AG04450 (cell line): ENCODE results near the gene CCDC175. TPM values are rescaled to one million over a fixed set of nuclear protein-coding genes. Genes with fewer than 3 reads are reported as not detected.

ENCODE experiments used
- CTCF ChIA-PET: fragments of 300-600, 350-600 bp; formaldehyde crosslinking; extraction: SDS; loops from one replicate; lab custom pipeline; 2022; ENCODE audit warnings: antibody characterized with exemption, inconsistent platforms; lab: Charles Lee
- POLR2A ChIA-PET: fragments of 350-600 bp; formaldehyde crosslinking; extraction: SDS; loops from one replicate; lab custom pipeline; 2021; ENCODE audit warnings: antibody characterized with exemption, inconsistent platforms; lab: Yijun Ruan, JAX
- DNase-seq: peaks from one replicate; pipeline ENCODE4 v3.0.0-alpha.2; 2011; ENCODE audit warnings: low read depth, low spot score
- H3K27ac ChIP-seq: one replicate; pipeline ENCODE4 v1.5.1; 2012; ENCODE audit warnings: low read depth, low read length, control low read depth
- H3K27me3 ChIP-seq: one replicate; pipeline ENCODE4 v1.6.0; 2012; ENCODE audit warnings: low read length; ENCODE audit not compliant: control insufficient read depth, insufficient read depth
- H3K4me3 ChIP-seq: 2 replicates; pipeline ENCODE4 v1.5.1; 2011; ENCODE audit warnings: mild to moderate bottlenecking, low read depth, low read length, control low read depth
- H3K9me3 ChIP-seq: 2 replicates; pipeline ENCODE4 v1.5.1; 2012; ENCODE audit warnings: low read length; ENCODE audit not compliant: control insufficient read depth, insufficient read depth
- polyA plus RNA-seq: library from polyadenylated mRNA; depleted of rRNA; stranded (reverse); fragments of >200 nt; gene quantifications from 2 replicates; pipeline ENCODE4 v1.2.3, GENCODE V29; 2011
- TF ChIP-seq, protein P1 (sequence below): IDR thresholded peaks from 2 replicates; pipeline ENCODE4 v1.5.1; 2011; ENCODE audit warnings: low read depth, low read length, control low read depth, inconsistent platforms

CCDC175 gene
- polyA plus RNA-seq, 1 experiment: not detected

DNA sequence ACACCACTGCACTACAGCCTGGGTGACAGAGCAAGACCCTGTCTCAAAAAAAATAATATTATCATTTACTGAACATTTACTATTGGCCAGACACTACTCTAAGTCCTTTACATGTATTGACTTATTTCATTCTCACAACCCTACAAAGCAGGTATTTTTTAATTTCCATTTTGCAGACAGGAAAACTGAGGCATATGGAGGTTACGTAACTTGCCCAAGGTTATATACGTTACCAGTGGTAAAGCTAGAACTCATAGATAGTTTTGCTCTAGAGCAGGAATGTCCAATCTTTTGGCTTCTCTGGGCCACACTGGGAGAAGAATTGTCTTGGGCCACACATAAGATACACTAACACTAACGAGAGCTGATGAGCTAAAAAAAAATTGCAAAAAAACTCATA, 98.1 kb downstream of the CCDC175 start:
- ChIA-PET CTCF (interaction anchor here (0.5 to 1.7 kb wide), 2 partner anchors 352 to 796 kb away, joined by 3 read pairs; no protein-coding TSS in a partner anchor), POLR2A (no interaction called here)
- H3K9me3 ChIP-seq: no peaks in the 10 kb centered on the region
- H3K4me3 ChIP-seq: no peak overlapping the region
- DNase-seq: no peak
- no peak overlapping the region for H3K27ac ChIP-seq
- H3K27me3 ChIP-seq: no peaks in the 10 kb centered on the region
- TF ChIP-seq, protein P1, sequence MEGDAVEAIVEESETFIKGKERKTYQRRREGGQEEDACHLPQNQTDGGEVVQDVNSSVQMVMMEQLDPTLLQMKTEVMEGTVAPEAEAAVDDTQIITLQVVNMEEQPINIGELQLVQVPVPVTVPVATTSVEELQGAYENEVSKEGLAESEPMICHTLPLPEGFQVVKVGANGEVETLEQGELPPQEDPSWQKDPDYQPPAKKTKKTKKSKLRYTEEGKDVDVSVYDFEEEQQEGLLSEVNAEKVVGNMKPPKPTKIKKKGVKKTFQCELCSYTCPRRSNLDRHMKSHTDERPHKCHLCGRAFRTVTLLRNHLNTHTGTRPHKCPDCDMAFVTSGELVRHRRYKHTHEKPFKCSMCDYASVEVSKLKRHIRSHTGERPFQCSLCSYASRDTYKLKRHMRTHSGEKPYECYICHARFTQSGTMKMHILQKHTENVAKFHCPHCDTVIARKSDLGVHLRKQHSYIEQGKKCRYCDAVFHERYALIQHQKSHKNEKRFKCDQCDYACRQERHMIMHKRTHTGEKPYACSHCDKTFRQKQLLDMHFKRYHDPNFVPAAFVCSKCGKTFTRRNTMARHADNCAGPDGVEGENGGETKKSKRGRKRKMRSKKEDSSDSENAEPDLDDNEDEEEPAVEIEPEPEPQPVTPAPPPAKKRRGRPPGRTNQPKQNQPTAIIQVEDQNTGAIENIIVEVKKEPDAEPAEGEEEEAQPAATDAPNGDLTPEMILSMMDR: no peak

DNA sequence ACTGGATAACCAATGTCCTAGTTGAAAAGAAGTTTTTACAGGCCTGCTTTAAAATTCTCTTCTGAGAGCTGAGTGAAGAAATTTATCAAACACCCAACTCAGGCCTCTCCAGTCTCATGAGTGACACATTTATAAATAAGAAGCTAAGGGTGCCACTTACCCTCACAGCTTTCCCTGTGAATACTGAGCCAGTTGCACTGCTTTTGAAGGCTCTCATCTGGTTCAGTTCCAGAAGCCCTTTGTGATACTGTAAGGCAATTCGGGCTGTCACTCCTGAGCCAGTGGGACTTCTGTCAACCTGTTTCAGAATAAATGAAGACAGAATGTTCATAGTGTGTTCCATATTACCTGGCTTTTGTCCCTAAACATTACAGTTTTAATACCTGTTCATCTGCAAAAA, 100.9 kb downstream of the CCDC175 start:
- H3K27me3 ChIP-seq: no peaks in the 10 kb centered on the region
- ChIA-PET POLR2A (no interaction called here), CTCF (interaction anchor here (1.1 to 4.5 kb wide), 2 partner anchors 8 to 19 kb away, joined by 3 to 19 read pairs; partner anchors contain the start of genes JKAMP and L3HYPDH)
- no peak overlapping the region for H3K27ac ChIP-seq
- no peak overlapping the region for H3K4me3 ChIP-seq
- TF ChIP-seq, protein P1: no peak
- no peaks in the 10 kb centered on the region for H3K9me3 ChIP-seq
- DNase-seq: no peak

- CTCF ChIA-PET: interaction anchor here (0.6 to 4.5 kb wide), 3 partner anchors 10 to 102 kb away, joined by 3 to 19 read pairs (median 3); partner anchors contain the start of genes JKAMP and L3HYPDH
- TF ChIP-seq, protein P1: no peak
- POLR2A ChIA-PET: interaction anchor here (1.6 kb wide), 1 partner anchor 9 kb away, joined by 19 read pairs; the partner anchor contains the start of genes JKAMP and L3HYPDH
- Histone ChIP-seq H3K27me3 (no peaks in the 10 kb centered on the region), H3K9me3 (no peaks in the 10 kb centered on the region), H3K27ac (peak overlapping the region; percentile 34), H3K4me3 (no peak overlapping the region)
- DNase-seq: no peak
These were observed 102.4 kb downstream of the CCDC175 start for GRCh38 chr14:59474172-59474571.

DNA sequence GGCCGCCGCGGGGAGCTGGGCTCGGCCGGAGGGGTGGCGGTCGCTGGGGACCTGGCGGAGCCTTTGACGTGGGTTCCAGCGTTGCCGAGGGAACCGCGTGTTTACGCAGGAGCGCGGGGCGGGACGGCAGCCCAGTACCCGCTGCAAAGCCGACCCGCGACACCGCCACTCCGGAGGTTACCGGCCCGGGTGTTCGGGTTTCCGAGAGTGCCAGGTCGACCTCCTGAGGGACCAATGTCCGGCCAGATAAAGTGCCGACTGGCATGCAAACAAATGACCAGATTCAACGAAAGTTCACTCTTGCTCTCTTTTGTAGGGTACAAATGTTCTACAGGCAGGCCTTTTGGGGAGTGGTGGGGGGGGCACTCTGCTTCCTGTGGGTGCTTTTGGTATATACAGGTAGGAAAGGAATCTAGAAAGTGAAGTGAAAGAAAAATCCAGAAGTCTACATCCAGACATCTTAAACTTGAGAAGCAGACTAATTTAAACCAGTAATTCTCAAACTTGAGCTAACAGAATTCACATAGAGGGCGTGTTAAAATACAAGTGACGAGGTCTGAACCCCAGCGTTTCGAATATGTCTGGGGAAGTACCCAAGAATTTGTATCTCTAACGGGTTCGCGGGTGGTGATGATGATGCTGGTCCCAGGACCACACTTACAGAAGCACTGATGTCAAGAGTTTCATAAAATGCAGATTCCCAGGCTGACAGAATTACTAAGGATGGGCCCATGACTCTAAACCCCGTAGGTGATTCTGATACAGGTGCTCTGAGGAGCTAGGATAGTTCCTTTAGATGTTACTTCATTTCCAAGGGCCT, 111.1 kb downstream of the CCDC175 start, which contains the start of gene GPR135:
GPR135 (minus strand) TSS at position 65 of the 820 bp plus-strand sequence. CDS start 154 bp downstream, outside the sequence.
- H3K27me3 ChIP-seq: no peaks in the 10 kb centered on the region
- ChIA-PET CTCF (interaction anchor here (0.6 kb wide), 3 partner anchors 19 to 829 kb away, joined by 3 to 4 read pairs (median 3); partner anchors contain the start of gene L3HYPDH), POLR2A (interaction anchor here (1.1 to 2.3 kb wide), 2 partner anchors 17 to 19 kb away, joined by 7 to 9 read pairs; partner anchors contain the start of genes JKAMP and L3HYPDH)
- peaks cover 5% of the 10 kb centered on the region; the same call in 1 of the 2 replicates for H3K9me3 ChIP-seq
- DNase-seq: no peak
- no peak within 1 kb of the TSS for H3K27ac ChIP-seq
- peak within 1 kb of the TSS; percentile 61 for H3K4me3 ChIP-seq
- TF ChIP-seq, protein P1: no peak
